ENCODE measurements around the gene ETAA1. TPM values are rescaled to one million over a fixed set of nuclear protein-coding genes. Genes with fewer than 3 reads are reported as not detected.

Gene ETAA1
- total RNA-seq, 2 experiments from 2014 or later, result 12.3 to 13.1 TPM

DNA sequence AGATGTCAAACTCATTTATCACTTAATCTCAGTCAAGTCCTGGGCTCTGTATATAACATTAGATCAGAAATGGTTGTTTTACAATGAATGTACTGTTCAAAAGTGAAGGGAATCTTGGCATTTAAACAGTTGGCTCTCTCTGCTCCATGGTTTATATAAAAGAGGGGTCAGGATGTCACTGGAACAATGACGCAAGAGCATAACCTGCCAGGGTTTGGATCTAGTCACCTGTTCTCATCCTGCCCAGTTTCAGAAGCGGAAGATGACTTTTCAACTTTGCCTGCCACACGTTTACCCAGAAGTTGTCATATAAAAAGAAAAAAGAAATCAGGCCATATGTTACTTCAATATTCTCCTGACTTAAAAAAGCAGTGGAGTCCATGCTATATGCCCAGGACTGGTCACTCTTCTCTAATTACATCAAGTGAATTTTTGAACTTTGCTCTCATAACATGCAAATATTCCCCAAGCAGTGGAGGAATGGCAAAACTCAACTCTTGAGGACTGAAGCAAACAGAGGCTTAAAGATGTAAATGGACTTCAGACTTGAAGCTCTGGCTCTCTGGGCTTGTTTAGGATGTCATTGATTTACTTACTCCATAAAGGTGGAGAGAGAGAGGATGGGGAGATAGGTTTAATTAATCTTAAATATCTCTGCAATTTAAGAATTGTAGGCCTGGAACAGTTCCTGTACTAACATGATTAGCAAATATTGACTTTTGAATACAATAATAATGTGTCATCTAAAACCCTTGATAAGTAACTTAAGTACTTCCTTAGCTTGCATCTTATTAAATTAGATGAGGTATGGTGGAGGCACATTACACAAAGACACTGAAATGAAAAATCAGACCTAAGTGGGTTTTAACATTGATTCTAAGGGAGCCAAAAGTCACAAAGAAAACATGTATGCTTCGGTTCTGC lies 58.3 kb downstream of the ETAA1 start:
- H3K4me1 Mint-ChIP-seq, result no peaks in the 10 kb centered on the region
- H3K9me3 Mint-ChIP-seq, result no peaks in the 10 kb centered on the region
- no peaks in the 10 kb centered on the region for H3K36me3 Mint-ChIP-seq
- H3K27ac Mint-ChIP-seq, result no peak overlapping the region
- H3K4me3 Mint-ChIP-seq, result no peak overlapping the region
- no peak for DNase-seq
- no peaks in the 10 kb centered on the region for H3K27me3 Mint-ChIP-seq

DNA sequence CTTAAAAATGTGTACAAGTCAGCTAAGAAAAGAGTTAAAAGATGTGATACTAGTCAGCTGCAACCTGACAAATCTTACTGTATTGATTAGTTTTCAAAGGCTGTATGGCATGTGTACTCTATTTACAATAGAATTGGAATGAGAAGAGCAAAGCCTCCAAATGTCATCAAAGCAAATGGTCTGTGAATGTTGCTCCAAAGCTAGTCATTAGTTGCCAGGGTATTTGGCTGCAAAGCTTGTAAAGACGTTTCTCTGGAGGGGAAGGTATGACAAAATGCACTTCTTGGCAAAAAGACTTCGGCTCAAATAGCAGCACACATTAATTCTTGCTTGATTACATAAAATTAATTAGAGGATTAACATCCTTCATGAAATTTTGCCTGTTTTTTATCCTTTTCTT lies 59.3 kb downstream of the ETAA1 start:
- Mint-ChIP-seq H3K27me3 (no peaks in the 10 kb centered on the region), H3K4me3 (no peak overlapping the region), H3K36me3 (no peaks in the 10 kb centered on the region), H3K9me3 (no peaks in the 10 kb centered on the region), H3K27ac (no peak overlapping the region), H3K4me1 (no peaks in the 10 kb centered on the region)
- no peak for DNase-seq

DNA sequence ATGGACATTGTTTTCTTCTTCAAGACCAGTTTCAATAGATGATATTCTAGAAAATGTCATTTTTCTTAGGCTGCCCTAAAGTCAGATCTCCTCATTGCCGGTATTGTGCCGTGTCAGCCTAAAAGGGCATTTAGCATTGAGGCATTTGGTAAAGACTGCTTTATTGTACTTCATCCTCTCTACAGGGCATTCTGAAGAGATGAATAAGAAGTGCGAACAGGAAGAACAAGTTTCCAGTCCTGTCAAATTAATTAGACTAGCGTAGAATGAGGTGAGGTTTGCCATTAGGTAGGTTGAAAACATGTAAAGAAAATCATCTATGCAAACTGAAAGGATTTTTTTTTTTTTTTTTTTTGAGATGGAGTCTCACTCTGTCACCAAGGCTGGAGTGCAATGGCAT lies 60.6 kb downstream of the ETAA1 start:
- DNase-seq, result no peak
- Mint-ChIP-seq H3K9me3 (no peaks in the 10 kb centered on the region), H3K36me3 (no peaks in the 10 kb centered on the region), H3K4me1 (no peaks in the 10 kb centered on the region), H3K27ac (no peak overlapping the region), H3K27me3 (no peaks in the 10 kb centered on the region), H3K4me3 (no peak overlapping the region)

DNA sequence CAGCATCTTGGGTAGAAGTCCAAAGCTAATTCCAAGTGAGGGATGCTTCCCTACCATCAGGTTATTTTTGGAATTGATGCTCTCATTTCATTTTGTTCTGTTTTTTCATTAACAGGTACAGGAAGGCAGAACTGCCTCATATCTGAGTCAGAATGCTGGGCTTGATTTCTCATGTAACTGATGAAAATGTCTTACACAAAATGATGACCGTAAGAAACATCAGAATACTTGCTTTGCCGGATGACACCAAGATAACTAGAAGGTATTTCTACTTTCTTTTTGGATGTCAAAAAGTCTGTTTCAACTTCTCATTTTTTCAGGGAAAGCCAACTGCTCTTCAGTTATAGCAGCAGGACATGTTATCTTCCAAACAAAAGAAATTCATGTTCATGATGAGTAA lies 62.6 kb downstream of the ETAA1 start:
- H3K36me3 Mint-ChIP-seq, result no peaks in the 10 kb centered on the region
- H3K27me3 Mint-ChIP-seq, result no peaks in the 10 kb centered on the region
- no peaks in the 10 kb centered on the region for H3K4me1 Mint-ChIP-seq
- H3K9me3 Mint-ChIP-seq, result no peaks in the 10 kb centered on the region
- no peak overlapping the region for H3K4me3 Mint-ChIP-seq
- no peak for DNase-seq
- no peak overlapping the region for H3K27ac Mint-ChIP-seq
